IMR-90 (cell line): ENCODE data around the gene TTC39B. TPM values are rescaled to one million over a fixed set of nuclear protein-coding genes. Genes with fewer than 3 reads are reported as not detected.

Experiments
- ATAC-seq: fragments of 200-7000 bp; cut with Tn5 transposase; 2 replicates; pipeline ENCODE4 v1.9.1; 2020; ENCODE audit warnings: low read depth, mild to moderate bottlenecking, moderate library complexity
- BruUV-seq: library from RNA; stranded (reverse); fragments of 400-500 nt; replicated peaks from 2 replicates; lab custom pipeline; 2021; lab: Mats Ljungman, UMichigan
- CTCF ChIA-PET: fragments of 300-600 bp; formaldehyde crosslinking; extraction: SDS; loops from one replicate; lab custom pipeline; 2021; ENCODE audit warnings: antibody characterized with exemption; lab: Yijun Ruan, JAX
- POLR2A ChIA-PET: fragments of 300-600 bp; sonication (Branson Sonifier 250); formaldehyde crosslinking; loops from one replicate; lab custom pipeline; 2022; ENCODE audit warnings: antibody characterized with exemption; ENCODE audit not compliant: unreplicated experiment; lab: Charles Lee
- DNase-seq: peaks from one replicate; pipeline ENCODE4 v3.0.0; 2013
- H2AFZ ChIP-seq: replicated peaks from 2 replicates; pipeline ENCODE3; 2013; ENCODE audit warnings: low read length, mild to moderate bottlenecking; ENCODE audit not compliant: poor library complexity
- H2AK5ac ChIP-seq: 2 replicates; pipeline ENCODE4 v1.6.1; 2013; ENCODE audit warnings: low read depth, low read length, inconsistent platforms
- H2AK9ac ChIP-seq: replicated peaks from 2 replicates; pipeline ENCODE3; 2013; ENCODE audit warnings: mild to moderate bottlenecking, low read depth, low read length, moderate library complexity; ENCODE audit not compliant: poor library complexity
- H2BK120ac ChIP-seq: 2 replicates; pipeline ENCODE4 v1.6.1; 2013; ENCODE audit warnings: low read depth, low read length, inconsistent platforms
- H2BK15ac ChIP-seq: 3 replicates; pipeline ENCODE4 v1.6.1; 2013; ENCODE audit warnings: low read depth, low read length, inconsistent platforms
- H2BK20ac ChIP-seq: 2 replicates; pipeline ENCODE4 v1.6.1; 2013; ENCODE audit warnings: low read depth, mild to moderate bottlenecking, inconsistent platforms, low read length, moderate library complexity
- H2BK5ac ChIP-seq: 2 replicates; pipeline ENCODE4 v1.6.1; 2013; ENCODE audit warnings: mild to moderate bottlenecking, low read depth, low read length, inconsistent platforms; ENCODE audit not compliant: poor library complexity, severe bottlenecking
- H3K14ac ChIP-seq: replicated peaks from 2 replicates; pipeline ENCODE4 v1.6.1; 2013; ENCODE audit warnings: low read depth, low read length, inconsistent platforms
- H3K18ac ChIP-seq: 2 replicates; pipeline ENCODE4 v1.6.1; 2013; ENCODE audit warnings: low read depth, low read length, control low read depth
- H3K23ac ChIP-seq: 2 replicates; pipeline ENCODE4 v1.6.1; 2013; ENCODE audit warnings: low read depth, low read length, inconsistent platforms
- H3K27ac ChIP-seq: 2 replicates; pipeline ENCODE4 v1.5.1; 2013; ENCODE audit warnings: mild to moderate bottlenecking, control low read depth, low read length; ENCODE audit not compliant: insufficient read depth
- H3K27me3 ChIP-seq: 2 replicates; pipeline ENCODE4 v1.6.1; 2013; ENCODE audit warnings: low read length; ENCODE audit not compliant: control insufficient read depth, insufficient read depth
- H3K36me3 ChIP-seq: 2 replicates; pipeline ENCODE4 v1.6.1; 2013; ENCODE audit warnings: low read length, mixed read lengths; ENCODE audit not compliant: control insufficient read depth, insufficient read depth
- H3K4ac ChIP-seq: 2 replicates; pipeline ENCODE4 v1.6.1; 2013; ENCODE audit warnings: low read depth, low read length, inconsistent platforms
- H3K4me1 ChIP-seq: 2 replicates; pipeline ENCODE4 v1.6.1; 2013; ENCODE audit warnings: low read length, mixed read lengths; ENCODE audit not compliant: control insufficient read depth, insufficient read depth
- H3K4me2 ChIP-seq: 2 replicates; pipeline ENCODE4 v1.6.1; 2013; ENCODE audit warnings: low read depth, mild to moderate bottlenecking, control low read depth, low read length, moderate library complexity
- H3K4me3 ChIP-seq: 2 replicates; pipeline ENCODE4 v1.5.1; 2013; ENCODE audit warnings: low read depth, mild to moderate bottlenecking, control low read depth, low read length, moderate library complexity; ENCODE audit not compliant: insufficient read depth
- H3K56ac ChIP-seq: 2 replicates; pipeline ENCODE4 v1.6.1; 2013; ENCODE audit warnings: low read length, inconsistent platforms; ENCODE audit not compliant: insufficient read depth; ENCODE audit errors: extremely low read depth
- H3K79me1 ChIP-seq, 2 experiments: 2 replicates each; pipeline ENCODE4 v1.6.1; 2013; ENCODE audit warnings: low read length in 2 of 2, inconsistent platforms in 1 of 2, low read depth in 1 of 2
- H3K9ac ChIP-seq: 2 replicates; pipeline ENCODE4 v1.6.1; 2013; ENCODE audit warnings: low read depth, low read length, control low read depth
- H3K9me1 ChIP-seq: 2 replicates; pipeline ENCODE4 v1.6.1; 2013; ENCODE audit warnings: low read length, inconsistent platforms; ENCODE audit not compliant: insufficient read depth
- H3K9me3 ChIP-seq: 2 replicates; pipeline ENCODE4 v1.6.1; 2013; ENCODE audit warnings: low read length; ENCODE audit not compliant: control insufficient read depth, insufficient read depth
- H4K20me1 ChIP-seq: 2 replicates; pipeline ENCODE4 v1.6.1; 2013; ENCODE audit warnings: low read length, inconsistent platforms; ENCODE audit not compliant: insufficient read depth
- H4K5ac ChIP-seq: 2 replicates; pipeline ENCODE4 v1.6.1; 2013; ENCODE audit warnings: mild to moderate bottlenecking, low read depth, low read length, control low read depth
- H4K8ac ChIP-seq, 2 experiments: 2 replicates each; pipeline ENCODE4 v1.6.1; 2013; ENCODE audit warnings: low read depth in 2 of 2, low read length in 2 of 2, control low read depth in 1 of 2, inconsistent platforms in 1 of 2
- H4K91ac ChIP-seq: 2 replicates; pipeline ENCODE4 v1.6.1; 2013; ENCODE audit warnings: low read depth, low read length, inconsistent platforms; ENCODE audit not compliant: insufficient read depth
- FOS ChIP-seq: fragments of 150-350 bp; IDR thresholded peaks from 2 replicates; pipeline ENCODE4 v1.6.1; 2016; ENCODE audit warnings: low read depth, low read length
- MAZ ChIP-seq: IDR thresholded peaks from 2 replicates; pipeline ENCODE4 v1.6.1; 2012; ENCODE audit warnings: low read depth, mild to moderate bottlenecking, low read length, improper control_type of control experiment, moderate library complexity, borderline replicate concordance
- MXI1 ChIP-seq: IDR thresholded peaks from 2 replicates; pipeline ENCODE4 v1.6.1; 2012; ENCODE audit warnings: low read depth, mild to moderate bottlenecking, low read length, moderate library complexity, borderline replicate concordance
- POLR2A ChIP-seq: IDR thresholded peaks from 2 replicates; pipeline ENCODE4 v1.6.1; 2012; ENCODE audit warnings: mild to moderate bottlenecking, low read depth, low read length
- RFX5 ChIP-seq: IDR thresholded peaks from 2 replicates; pipeline ENCODE4 v1.8.0; 2012; ENCODE audit warnings: low read depth, mild to moderate bottlenecking, low read length, moderate library complexity
- WGBS, 2 experiments: methylation state at CpG; one replicate each; pipeline versions ENCODE4 v1.1.5 to v1.1.7; 2013; ENCODE audit warnings: missing lambda C conversion rate in 2 of 2; ENCODE audit not compliant: insufficient read length in 1 of 2; ENCODE audit errors: extremely low coverage in 2 of 2; 5-methylcytosine and 5-hydroxymethylcytosine counted together
- dilution Hi-C: fragments of 300-500 bp; cut with HindIII; formaldehyde crosslinking; loops from one replicate; pipeline ENCODE4 v1.14.3; 2018; ENCODE audit warnings: low sequenced_read_pairs; ENCODE audit not compliant: unreplicated experiment
- in situ Hi-C: fragments of 300-500 bp; cut with MboI; formaldehyde crosslinking; loops from 3 replicates; pipeline ENCODE4 v1.14.3; 2019; ENCODE audit warnings: low sequenced_read_pairs, inconsistent platforms, mixed read lengths
- intact Hi-C: fragments of 100-400 bp; cut with micrococcal nuclease; formaldehyde crosslinking; loops from 2 replicates; pipeline ENCODE4 v1.10.0; 2022
- polyA plus RNA-seq, 3 experiments: library from polyadenylated mRNA; depleted of rRNA; stranded (reverse); fragments of >200 nt; gene quantifications; 2 replicates each; pipeline ENCODE4 v1.2.3, GENCODE V29; 2012; ENCODE audit warnings: low replicate concordance in 1 of 3
- total RNA-seq: library from RNA; depleted of rRNA; stranded (reverse); fragments of >200 nt; gene quantifications from 2 replicates; pipeline ENCODE4 v1.2.3, GENCODE V29; 2012
- TF ChIP-seq, protein P1 (sequence below): conservative IDR thresholded peaks from 2 replicates; pipeline ENCODE4 v1.5.1; 2012; ENCODE audit warnings: mild to moderate bottlenecking, low read depth, low read length, improper control_type of control experiment

The TTC39B gene
- total and polyA plus RNA-seq, 2 of the 4 experiments (the other 2 are of a cell fraction): 2.5 to 12.2 TPM

DNA sequence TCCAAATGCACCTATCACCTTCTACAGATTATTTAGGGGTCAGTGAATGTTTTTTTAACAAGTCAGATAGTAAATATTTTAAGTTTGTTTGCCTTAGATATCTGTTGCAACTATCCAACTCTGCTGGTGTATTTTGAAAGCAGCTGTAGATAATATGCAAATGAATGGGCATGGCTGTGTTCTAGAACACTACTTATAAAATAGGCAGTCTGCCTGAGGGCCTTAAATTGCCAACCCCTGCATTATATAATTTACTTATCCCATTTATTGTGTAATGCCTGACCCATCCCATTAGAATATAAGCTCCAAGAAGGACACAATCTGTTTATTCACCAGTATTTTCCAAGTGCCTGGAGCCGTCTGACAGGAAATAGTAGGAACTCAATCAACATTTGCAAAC lies 149.0 kb downstream of the TTC39B start:
- intact Hi-C loops (no loop called here), dilution Hi-C loops (no loop called here), in situ Hi-C loops (no loop called here)
- H4K91ac ChIP-seq: no peak overlapping the region
- no peak overlapping the region for H2AK5ac ChIP-seq
- H3K4me2 ChIP-seq: no peak overlapping the region
- no peak for TF ChIP-seq MAZ
- no peak for TF ChIP-seq MXI1
- TF ChIP-seq FOS: no peak
- TF ChIP-seq, protein P1, sequence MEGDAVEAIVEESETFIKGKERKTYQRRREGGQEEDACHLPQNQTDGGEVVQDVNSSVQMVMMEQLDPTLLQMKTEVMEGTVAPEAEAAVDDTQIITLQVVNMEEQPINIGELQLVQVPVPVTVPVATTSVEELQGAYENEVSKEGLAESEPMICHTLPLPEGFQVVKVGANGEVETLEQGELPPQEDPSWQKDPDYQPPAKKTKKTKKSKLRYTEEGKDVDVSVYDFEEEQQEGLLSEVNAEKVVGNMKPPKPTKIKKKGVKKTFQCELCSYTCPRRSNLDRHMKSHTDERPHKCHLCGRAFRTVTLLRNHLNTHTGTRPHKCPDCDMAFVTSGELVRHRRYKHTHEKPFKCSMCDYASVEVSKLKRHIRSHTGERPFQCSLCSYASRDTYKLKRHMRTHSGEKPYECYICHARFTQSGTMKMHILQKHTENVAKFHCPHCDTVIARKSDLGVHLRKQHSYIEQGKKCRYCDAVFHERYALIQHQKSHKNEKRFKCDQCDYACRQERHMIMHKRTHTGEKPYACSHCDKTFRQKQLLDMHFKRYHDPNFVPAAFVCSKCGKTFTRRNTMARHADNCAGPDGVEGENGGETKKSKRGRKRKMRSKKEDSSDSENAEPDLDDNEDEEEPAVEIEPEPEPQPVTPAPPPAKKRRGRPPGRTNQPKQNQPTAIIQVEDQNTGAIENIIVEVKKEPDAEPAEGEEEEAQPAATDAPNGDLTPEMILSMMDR: no peak
- TF ChIP-seq RFX5: no peak
- no peak for TF ChIP-seq POLR2A
- H2BK120ac ChIP-seq: no peak overlapping the region
- H4K20me1 ChIP-seq: no peaks in the 10 kb centered on the region
- H2AK9ac ChIP-seq: no peak overlapping the region
- no peak overlapping the region for H2AFZ ChIP-seq
- DNase-seq (no peak), ATAC-seq (no peak)
- no peak overlapping the region for H2BK15ac ChIP-seq
- ChIA-PET CTCF (no interaction called here), POLR2A (no interaction called here)
- no peaks in the 10 kb centered on the region for H3K79me1 ChIP-seq
- H3K4me1 ChIP-seq: peaks cover 2% of the 10 kb centered on the region; the same call in 1 of the 2 replicates
- H3K23ac ChIP-seq: no peak overlapping the region
- no peak overlapping the region for H3K56ac ChIP-seq
- no peaks in the 10 kb centered on the region for H3K36me3 ChIP-seq
- no peak overlapping the region for H3K4ac ChIP-seq
- no TSS peak for BruUV-seq
- H3K9me3 ChIP-seq: no peaks in the 10 kb centered on the region
- peaks cover 14% of the 10 kb centered on the region for H3K27me3 ChIP-seq
- no peak overlapping the region for H2BK20ac ChIP-seq
- no peak overlapping the region for H4K5ac ChIP-seq
- H3K4me3 ChIP-seq: no peak overlapping the region
- no peak overlapping the region for H3K18ac ChIP-seq
- no peak overlapping the region for H3K14ac ChIP-seq
- H3K27ac ChIP-seq: no peak overlapping the region
- H3K9ac ChIP-seq: no peak overlapping the region
- no peak overlapping the region for H4K8ac ChIP-seq
- peaks cover 2% of the 10 kb centered on the region; the same call in 1 of the 2 replicates for H3K9me1 ChIP-seq
- no peak overlapping the region for H2BK5ac ChIP-seq
- no CpG with 5 or more reads among the region's 1 CpG for WGBS, 2 experiments
